Ecto neural progenitor cell (in vitro differentiated cells): ENCODE results near the gene ITGB1.
"Not testable (repeated sequence)": the region's sequence is repeated elsewhere in the genome, so short reads cannot be mapped to it uniquely, and the experiment has no call there.

Source experiments
- DNase-seq: peaks from one replicate; pipeline ENCODE4 v3.0.0-alpha.2; 2018; ENCODE audit warnings: low spot score

Gene ITGB1

DNA sequence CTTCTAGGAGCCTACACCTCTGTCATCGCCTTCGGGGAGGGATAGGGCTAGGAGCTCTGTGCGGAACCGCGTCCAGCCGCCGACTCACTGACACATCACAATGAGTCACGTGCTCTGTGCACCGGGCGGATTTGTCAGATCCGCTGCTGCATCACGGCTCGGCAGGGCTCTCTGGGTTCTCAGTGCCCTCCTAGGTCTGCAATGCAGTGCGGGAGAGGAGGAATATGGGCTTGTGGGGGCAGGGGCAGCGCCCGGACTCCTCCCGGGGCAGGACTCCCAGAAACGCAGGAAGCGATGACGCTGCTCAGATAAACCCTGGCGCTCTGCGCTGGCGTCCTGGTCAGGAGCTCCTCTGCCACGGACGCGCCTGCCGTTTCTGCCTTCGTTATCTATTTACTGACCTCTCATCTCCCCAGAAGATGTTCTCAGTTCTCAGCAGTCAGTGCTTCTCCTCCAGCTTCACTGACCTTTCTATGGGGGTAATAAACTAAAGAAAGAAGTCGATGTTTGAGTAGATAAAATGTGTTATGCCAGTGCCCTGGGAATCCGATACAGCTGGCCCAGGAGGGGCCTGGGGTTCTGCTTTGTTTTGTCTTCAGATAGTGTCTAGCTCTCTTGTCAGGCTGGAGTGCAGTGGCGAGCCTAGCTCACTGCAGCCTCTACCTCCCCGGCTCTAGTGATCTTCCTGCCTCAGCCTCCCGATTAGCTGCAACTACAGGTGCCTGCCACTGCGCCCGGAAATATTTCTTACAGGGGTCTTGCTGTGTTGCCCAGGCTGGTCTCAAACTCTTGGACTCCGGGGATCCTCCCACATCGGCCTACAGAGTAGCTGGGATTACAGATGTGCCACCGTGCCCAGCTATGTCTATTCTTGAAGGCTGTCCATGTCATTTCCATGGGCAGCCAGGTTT, 22.8 kb upstream of the ITGB1 start:
- DNase-seq = peak; percentile 85

DNA sequence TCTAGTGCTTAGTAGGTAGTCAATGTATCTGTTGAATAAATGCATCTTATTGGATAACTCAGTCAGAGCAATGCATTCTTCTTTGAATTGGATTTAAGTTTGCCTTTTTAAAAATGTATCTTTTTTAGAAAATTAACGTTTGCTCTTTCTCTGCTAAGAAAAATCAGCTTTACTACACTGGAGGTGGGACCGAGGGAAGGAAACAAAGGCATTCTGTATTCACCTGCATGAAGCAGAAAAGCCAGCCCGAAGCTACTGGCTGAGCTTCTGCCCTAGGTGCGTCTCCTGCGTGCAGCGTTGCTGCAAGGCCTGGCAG, 22.2 kb upstream of the ITGB1 start:
- DNase-seq = no peak

DNA sequence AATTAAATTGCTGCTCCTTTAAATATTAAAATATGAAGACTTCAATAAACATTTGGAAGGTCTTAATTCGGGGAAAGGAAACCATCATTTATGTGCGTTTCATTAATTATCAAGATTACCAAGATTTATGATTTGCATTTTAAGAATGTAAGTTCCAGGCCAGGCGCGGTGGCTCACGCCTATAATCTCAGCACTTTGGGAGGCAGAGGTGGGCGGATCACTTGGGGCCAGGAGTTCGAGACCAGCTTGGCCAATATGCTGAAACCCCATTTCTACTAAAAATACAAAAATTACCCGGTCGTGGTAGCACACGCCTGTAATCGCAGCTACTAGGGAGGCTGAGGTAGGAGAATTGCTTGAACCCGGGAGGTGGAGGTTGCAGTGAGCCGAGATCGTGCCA, 21.7 kb upstream of the ITGB1 start:
- DNase-seq = not testable (repeated sequence)

DNA sequence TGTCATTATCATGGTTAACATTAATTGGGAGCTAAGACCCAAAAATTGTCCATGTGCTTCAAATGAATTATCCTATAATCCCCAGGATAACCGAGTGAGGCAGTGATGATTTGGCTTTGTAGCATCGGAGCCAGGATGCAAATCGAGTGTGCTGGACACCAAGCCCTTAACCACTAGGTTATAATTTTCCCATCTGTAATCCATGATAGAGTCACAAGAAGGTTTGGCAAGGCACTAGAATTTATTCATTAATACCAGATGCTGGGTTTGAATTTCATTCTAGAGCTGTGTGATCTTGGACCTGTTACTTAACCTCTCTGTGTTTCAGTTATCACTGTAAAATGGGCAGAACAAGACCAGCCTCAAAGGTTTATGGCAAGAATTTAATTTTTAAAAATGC, 21.0 kb upstream of the ITGB1 start:
- no peak for DNase-seq

DNA sequence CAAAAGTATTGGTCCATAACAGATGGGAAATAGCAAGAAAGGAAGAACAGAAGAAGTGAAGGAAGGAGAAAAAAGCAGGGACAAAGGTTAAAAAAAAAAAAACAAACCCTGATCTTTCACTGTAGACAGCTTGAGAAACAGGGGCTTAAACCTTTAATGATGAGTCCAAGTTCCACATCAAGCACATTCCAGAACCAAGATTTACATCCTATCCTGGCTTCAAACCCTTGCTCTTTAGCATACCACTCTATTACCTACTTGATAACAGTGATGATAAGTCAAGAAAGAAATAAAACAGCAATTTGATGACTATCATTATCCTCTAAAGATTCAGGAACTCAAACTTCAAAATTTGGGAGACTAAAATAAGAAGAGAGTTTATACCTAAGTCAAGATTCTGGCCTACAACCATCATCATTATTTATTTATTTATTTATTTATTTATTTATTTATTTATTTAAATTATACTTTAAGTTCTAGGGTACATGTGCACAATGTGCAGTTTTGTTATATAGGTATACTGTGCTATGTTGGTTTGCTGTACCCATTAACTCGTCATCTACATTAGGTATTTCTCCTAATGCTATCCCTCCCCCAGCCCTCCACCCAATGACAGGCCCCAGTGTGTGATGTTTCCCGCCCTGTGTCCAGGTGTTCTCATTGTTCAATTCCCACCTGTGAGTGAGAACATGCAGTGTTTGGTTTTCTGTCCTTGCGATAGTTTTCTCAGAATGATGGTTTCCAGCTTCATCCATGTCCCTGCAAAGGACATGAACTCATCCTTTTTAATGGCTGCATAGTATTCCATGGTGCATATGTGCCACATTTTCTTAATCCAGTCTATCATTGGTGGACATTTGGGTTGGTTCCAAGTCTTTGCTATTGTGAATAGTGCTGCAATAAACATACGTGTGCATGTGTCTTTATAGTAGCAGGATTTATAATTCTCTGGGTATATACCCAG, 20.1 kb upstream of the ITGB1 start:
- DNase-seq = not testable (repeated sequence)

DNA sequence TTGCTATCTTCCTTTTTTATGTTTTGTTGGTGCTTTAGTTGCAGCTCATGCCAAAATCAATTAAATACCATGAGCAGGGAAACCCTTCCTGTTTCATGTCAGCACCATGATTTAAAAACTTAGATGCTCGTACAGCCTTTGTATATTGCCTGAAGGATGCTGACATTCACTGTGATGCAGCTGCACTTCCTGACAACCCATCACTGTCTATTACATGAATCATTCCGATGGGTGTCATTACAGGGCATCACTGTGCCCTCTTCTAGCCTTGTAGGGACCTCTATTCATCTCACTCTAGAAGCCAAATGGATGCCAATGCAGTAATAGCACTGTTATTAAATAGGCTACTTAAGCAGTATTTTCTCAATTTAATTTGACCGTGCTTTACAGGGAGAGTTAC, 18.3 kb upstream of the ITGB1 start:
- no peak for DNase-seq

DNA sequence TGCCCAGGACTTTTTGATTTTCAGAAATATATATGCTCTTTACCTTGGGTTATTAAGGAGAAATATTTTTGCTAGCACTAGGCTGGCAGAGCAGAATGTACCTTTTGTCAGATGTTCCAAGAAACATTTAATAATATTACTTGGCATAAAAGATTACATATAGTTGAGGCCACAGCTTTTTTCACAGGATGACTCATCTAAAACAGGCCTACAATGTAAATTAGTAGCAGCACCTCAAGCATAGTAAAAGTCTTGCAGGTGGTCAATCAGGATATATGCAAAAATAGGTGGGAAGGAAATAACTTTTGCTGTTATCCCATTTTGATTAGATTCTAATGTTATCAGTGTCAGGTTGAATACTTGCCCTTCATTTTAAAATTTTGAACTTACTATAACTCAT, 14.9 kb upstream of the ITGB1 start:
- DNase-seq = no peak

DNA sequence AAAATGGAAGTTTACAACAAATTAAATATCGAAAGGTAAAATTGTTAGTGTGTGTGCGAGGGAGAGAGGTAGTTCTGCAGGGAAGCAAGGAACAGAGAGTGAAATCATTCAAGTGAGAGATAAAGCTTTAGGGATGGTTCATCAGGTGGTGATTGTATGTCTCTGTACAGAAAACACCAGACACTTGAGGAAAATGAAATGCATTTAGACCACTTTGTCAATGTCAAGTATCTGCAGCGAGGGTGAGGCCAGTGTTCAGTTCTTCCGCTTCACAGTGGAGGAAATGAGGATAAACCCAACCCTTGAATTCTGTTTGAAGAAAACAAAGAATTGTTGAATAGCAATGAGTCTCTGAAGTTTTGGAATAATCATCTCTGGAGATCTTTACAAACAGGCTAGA, 14.4 kb upstream of the ITGB1 start:
- no peak for DNase-seq

DNA sequence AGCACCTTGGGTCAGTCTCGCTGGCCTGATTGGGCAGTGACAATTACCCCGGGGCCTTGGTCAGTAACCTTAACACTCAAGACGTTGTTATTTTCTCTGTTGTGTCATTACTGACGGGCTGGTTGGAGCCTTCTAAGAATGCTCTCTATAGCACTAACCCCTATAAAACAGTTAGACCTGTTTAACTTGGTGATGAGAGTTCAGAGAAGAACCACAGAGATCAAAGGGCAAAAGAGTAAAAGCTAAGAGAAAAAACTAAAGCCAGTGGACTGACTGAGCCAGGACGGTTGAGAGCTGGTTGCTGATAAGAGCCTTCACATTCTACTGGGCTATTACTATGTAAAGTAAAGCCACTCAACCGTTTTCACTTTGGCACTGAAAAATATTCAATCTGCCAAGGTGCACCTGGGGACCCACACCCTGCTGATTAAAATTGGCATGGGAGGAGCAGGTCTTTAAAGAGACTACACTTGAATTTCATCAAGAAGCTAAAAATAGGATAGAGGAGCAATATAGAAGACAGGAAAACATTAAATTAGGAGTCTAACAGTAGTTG, 13.6 kb upstream of the ITGB1 start:
- DNase-seq = no peak

DNA sequence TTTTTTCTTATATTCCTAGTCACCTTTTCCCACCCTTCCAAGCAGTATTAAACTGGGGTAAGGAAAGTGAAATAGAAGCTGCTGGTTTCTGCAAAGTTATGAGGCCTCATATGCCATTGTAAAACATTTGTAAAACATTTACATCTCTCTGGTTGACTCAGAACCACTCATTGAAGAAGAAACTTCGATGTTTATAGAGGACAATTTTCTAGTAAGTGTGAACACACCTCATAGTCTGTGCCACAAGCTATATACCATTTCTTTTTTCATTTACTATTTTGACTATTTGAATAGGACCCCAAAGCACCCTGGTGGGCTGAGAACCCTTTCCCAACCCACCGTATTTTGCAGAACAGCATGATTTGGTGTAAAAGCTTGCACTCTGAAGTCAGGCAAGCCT, 12.9 kb upstream of the ITGB1 start:
- no peak for DNase-seq

DNA sequence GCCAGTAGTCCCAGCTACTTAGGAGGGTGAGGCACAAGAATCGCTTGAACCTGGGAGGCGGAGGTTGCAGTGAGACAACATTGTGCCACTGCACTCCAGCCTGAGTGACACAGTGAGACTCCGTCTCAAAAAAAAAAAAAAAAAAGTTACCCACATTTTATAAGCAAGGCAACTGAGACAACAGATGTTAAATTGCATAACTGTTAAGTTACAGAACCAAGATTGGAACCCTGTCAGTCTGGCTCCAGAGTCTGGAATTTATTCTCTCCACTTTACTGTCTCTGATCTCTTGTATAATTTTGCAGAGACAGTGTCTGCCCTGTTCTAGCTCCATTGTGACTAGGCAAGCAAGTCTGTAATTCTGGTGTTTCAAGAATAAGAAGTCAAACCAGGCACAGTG, 6.2 kb upstream of the ITGB1 start:
- no peak for DNase-seq

DNA sequence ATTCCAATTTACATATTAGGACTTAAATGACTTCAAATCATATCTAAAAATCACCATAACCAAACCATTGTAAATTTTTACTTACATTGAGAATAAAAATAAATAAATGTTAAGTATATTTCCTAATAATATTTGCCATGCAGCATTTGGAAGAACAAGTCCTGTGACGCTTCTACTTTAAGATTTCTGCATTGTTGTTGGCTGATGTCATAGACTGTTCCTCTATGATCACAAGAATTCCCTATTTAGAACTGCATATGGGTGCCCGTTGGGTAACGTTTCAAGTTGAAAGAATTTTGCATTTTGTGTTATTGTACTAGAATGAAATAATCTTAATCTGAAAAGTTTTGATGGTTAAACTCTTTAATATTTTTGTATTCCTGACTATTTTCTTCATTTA, 5.1 kb upstream of the ITGB1 start:
- DNase-seq = no peak

DNA sequence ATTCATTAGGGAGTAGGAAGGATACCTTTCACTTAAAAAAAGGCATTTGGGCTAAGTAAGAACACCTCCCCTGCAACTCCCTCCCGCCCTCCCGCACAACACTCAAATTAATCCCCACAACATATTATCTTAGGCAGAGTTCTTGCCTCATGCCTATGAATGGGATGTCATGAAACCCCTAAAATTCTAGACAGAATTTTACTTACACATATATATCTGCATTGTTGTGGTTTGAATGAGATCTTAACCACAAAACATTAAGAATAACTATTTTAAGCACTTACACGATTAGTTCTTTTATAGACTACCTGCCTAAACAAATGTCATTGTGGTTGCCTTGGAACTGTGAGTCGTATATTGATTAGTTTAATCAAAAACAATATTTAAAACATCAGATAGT, 4.5 kb upstream of the ITGB1 start:
- DNase-seq = no peak

DNA sequence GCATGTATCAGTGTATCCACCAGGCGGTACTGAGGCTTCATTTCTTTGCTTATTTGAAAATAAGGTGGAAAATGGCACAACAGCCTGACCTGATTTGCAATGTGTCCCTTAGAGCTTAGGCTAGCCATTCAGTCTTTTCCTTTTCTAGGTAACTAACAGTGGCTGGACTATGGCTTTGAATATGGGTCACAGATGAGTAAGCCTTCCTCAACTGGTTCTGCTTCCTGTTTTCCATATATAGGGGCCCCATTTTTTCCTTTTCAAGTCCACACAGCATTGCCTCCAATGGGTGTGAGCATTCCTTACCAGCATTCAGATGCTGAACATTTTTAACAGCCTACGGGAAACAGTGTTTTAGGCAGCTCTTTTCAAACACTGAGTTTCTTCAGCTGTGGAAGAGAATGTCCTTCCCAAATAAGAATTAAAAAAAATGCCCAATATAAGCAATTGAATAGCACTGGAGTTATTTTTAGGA, 3.9 kb upstream of the ITGB1 start:
- DNase-seq = no peak

DNA sequence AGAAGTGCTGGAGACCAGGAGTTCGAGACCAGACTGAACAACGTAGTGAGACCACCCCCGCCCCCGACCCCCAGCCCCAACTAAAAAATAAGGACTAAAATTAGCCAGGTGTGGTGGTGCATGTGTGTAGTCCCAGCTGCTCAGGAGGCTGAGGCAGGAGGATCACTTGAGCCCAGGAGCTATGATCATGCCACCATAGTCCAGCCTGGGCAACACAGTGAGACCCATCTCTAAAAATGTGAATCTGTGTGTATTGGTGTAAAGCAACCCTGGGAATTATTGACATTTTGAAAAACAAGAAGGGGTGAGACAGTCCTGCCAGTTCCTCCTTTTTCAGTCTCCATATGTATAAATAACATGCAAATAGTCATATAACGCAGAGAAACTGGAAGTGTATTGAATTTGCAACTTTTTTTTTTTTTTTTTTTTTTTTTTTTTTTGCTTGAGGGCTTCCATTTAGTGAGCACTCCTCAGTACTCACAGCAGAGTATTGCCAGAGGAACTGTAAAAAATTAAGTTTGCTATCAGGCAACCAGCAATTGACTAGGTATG, 3.4 kb upstream of the ITGB1 start:
- no peak for DNase-seq

DNA sequence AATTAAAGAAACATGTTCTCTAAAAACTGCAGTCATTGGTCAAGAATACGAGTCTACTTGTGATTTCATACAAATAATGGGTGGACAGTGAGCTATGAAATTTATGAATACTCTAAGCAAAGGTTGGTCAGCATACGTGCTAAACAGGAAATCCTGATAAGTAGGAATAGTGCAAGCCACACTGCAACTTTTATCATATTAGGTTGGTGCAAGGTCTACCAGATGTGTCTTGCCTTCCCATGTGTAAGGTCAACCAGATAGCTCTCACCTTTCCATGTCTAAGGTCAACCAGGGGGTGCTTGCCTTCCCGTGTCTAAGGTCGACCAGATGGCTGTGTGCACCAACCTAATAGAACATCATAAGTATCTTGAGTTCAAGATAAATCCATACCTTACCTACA, 2.0 kb upstream of the ITGB1 start:
- no peak for DNase-seq

DNA sequence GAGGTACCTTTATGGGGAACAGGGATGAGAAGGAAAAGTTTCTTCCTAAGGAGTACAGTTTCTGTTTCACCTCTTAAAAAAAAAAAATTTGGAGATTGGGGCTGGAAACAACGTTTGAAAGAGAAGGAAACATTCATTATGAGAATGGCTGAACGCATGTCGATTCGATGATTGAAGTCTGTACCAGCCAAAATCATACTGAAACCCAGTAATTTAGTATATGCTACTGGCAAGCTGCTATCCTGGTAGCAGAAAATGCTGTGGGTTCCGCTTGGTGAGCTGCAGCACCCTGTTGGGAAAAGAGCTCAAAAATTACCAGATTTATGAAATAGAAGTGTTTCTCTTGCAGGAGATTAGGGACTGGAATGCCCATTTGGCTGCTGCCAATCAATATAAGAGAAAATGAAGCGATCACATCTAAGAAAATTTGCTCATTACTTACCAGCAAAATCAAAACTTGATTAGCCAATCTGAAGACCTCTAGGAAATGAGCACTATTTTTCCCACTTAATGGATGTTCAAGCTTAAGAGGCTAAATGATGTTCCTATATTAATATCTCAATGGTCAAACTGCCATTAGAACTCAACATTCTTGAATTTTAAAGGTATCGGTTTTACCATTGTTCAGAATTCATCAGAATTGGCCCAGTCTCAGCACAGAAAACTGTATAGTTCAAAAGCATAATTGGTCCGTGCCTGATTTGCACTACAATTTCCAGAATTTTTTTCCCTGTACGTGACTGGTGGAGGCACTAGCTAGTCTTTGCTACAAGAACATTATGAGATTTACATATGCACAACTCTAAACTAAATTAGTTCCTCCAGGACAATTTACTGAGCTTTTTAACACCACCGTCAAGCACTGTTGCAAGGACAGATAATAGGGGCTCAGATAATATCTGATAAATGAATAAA, 1.2 kb upstream of the ITGB1 start:
- DNase-seq = no peak

DNA sequence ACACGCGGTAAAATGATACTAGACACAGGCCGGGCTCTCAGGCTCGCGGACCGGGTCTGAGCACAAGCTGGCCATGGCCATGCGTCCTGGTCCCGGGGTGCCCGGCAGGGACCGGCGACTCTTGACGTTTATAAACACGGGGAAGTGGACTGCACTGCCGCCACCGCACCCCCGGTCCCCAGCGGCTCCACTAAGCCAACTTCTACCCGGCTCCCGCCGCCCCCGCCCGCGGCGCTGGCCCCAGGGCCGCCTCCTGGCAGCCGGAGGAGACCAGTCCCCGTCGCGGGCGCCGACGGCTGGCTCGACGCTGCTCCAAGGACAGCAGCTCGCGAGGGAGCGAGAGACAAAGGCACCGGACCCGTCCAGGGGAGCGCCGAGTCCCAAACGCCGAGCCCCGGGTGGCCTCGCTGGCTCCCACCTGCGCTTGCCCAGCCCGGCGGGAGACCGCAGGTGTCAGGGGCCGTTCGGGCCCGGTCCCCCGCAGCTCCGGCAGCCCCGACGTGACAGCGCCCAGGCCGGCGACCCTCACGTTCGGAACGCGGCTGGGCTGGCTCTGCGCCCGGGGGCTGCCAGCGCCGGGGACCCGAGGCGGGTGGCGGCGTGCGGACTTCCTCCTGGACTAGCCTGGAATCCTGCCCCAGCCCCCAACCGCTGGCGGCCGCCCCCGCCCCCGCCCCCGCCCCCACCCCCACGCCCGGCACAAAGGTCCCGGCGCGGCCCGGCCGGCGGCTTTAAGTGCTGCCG, 517 bp downstream of the ITGB1 start:
- DNase-seq = peak; percentile 83

DNA sequence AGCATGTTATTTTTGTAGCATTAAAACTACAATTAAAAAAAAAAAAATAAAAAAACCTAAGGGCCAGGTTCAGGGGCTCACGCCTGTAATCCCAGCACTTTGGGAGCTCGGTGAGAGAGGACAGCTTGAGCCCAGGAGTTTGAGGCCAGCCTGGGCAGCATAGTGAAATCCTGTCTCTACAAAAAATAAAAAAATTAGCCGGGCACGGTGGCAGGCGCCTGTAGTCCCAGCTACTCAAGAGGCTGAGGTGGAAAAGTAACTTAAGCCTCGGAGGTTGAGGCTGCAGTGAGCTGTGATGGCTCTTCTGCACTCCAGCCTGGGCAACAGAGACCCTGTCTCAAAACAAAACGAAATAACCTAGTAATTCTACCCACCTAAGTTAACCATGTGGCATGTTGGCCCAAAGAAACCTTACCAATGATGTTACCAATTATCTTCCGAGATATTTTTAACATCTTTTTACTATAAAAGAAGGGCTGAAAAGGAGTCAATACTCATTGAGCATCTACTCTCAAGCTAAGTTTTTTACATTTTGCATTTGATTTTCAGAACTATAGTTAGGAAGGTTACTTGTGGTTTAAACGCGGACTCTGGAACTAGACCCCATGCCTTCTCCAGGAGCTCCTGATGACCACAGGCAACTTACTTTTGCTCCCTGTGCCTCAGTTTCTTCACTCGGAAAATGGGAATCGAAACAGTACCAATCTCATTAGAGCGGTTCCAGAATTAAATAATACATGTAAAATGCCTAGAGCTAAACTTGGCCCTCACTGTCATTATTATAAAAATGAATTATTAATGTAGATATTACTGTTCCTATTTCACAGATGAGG, 1.4 kb downstream of the ITGB1 start:
- no peak for DNase-seq

DNA sequence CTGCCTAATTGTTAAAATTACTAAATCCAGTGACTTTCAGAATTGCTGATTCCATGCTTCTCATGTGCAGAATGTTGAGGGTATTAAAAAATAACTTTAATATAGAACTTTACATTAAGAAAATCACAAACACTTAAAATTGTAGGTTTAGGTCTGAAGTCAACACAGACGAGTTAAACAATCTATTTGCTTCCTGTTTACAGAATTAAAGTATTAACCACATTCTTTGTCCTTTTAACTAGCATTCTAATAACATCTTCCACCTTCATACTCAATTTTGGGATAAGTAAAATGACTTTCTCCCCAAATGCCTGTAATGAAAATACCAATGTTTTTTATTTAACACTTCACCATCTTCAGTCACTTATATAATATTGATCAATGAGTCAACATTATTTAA, 2.2 kb downstream of the ITGB1 start:
- no peak for DNase-seq
